IPS-NIHi11 (cell line): ENCODE measurements around the gene CRYGB.
"Not testable (repeated sequence)": the region's sequence is repeated elsewhere in the genome, so short reads cannot be mapped to it uniquely, and the experiment has no call there.

Experiments
- DNase-seq: peaks from one replicate; pipeline ENCODE4 v3.0.0; 2012; ENCODE audit warnings: mixed read lengths, low spot score

CRYGB gene

DNA sequence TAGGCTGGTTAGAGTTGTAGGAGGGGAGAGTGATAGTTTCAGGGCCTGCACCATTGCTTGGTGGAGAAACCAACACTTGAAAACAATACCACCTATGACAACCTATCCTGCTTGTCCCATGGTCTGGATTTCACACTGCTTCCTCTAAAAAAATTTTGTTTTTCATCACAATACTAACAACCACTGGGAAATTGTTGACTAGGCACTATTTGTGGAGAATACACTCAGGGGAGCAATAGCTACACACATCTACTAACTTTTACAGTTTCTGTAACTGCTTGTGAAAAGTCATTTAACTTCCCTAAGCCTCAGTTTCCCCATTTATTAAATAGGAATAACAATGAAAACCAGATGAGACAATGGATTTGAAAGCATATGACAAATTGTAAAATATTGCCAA lies 4.1 kb upstream of the CRYGB start:
- DNase-seq: no peak

DNA sequence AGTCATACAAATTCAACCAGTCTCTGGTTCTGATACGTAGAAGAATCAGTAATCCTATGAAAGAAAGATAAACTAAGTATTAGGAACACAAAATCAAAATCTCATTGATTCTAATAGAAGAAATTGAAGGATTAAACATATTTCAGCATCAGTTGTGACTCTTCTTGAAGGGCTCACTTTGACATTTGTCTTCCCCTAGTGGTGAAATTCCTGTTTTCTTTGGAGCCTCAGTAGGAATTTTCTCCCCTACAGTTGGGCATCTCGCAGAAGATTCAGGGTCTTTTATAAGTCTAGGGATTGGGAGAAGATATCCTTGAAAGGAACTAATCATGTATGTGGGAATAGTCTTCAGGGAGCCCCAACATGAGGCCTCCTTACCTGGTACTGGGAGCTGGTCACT lies 2.8 kb upstream of the CRYGB start:
- DNase-seq: no peak

- DNase-seq: no peak
Measured at GRCh38 chr2:208147759-208148158, 1.8 kb upstream of the CRYGB start.

DNA sequence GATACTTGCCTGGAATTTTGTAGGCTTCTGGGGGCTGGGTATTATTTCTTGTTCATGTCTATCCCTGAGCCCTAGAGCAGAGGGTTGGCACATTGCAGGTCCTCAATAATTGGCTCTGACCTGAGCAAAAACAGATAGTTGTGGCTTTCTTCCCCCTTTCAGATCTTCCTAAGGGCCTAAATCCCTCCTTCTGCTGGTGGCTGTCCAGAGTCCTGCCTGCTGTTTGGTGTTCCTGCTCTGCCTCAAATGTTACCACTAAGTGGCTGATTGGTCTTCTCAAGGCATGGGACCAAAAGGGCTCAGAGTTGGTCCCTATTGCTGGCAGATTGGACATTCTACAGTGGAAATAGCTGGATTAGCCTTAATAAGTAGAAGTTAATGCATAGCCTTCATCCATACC lies 1.1 kb upstream of the CRYGB start:
- no peak for DNase-seq

DNA sequence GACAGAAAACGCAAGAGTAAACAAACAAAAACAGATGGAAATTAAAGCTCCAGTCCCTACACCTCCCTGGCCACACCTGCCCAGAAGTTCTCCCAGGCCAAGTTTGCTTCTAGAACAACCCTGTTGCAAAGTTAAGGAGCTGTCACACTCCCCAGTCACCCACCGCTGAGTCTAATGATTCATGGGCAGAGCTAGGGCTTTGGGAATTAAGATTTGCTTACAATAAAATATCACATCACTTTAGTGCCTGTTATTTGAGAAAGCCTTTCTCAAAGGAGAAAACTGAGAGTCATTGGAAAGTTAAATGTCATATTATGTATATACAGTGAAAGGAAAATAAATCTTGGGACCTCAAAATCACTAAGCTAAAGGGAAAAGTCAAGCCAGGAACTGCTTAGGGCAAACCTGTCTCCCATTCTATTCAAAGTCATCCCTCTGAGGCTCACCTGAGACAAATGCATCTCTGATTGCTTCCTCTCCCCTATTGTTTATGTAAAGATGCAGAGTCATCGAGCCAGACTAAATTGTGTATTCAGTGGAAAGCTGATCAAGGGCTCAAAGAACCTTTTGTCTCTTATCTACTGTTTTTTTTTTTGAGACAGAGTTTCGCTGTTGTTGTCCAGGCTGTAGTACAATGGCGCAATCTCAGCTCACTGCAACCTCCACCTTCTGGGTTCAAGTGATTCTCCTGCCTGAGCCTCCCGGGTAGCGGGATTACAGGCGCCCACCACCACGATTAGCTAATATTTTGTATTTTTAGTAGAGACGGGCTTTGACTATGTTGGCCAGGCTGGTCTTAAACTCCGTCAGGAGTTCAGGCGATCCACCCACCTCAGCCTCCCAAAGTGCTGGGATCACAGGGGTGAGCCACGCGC lies 2.8 kb downstream of the CRYGB start:
- DNase-seq: no peak

DNA sequence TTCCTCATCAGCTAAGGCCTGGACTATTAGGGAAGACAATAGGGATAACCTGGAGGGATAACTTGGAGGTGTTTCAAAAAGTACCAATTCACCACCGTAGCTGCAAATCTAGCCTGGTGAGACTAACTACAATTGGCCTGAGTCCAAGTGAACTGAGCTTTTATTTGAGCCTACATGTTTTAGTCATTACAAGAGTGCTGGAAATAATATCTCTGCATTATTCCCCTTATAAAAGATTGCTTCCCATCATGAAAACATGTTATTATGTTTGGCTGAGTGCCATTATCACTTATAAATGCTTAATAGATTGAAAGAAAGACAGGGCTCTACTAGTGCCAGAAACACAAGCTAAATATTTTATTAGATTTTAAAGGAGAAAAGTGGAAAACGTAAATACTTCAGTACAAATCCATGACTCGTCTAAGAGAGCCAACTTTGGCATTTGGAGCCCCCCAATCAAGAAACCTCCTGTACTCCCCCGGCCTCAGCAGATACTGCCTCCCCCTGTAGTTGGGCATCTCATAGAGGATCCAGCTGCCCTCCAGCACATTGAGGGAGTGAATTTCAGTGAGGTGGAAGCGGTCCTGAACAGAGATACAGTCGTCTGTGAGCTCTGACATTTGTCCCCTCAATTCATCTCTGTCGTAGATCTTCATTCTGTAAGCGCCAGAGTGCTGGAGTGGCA lies 3.6 kb downstream of the CRYGB start:
- DNase-seq: no peak

GRCh38 chr2:208139447-208139846 lies 6.5 kb downstream of the CRYGB start:
- DNase-seq: no peak

GRCh38 chr2:208138334-208138733 lies 7.6 kb downstream of the CRYGB start:
- DNase-seq: not testable (repeated sequence)

- no peak for DNase-seq
Measured at GRCh38 chr2:208136716-208137094, 9.3 kb downstream of the CRYGB start.

- DNase-seq: no peak
Measured at GRCh38 chr2:208135794-208136715, 9.9 kb downstream of the CRYGB start.

- no peak for DNase-seq
Measured at GRCh38 chr2:208134928-208135586, 10.9 kb downstream of the CRYGB start.

- DNase-seq: no peak
Measured at GRCh38 chr2:208130712-208131110, 15.2 kb downstream of the CRYGB start.

DNA sequence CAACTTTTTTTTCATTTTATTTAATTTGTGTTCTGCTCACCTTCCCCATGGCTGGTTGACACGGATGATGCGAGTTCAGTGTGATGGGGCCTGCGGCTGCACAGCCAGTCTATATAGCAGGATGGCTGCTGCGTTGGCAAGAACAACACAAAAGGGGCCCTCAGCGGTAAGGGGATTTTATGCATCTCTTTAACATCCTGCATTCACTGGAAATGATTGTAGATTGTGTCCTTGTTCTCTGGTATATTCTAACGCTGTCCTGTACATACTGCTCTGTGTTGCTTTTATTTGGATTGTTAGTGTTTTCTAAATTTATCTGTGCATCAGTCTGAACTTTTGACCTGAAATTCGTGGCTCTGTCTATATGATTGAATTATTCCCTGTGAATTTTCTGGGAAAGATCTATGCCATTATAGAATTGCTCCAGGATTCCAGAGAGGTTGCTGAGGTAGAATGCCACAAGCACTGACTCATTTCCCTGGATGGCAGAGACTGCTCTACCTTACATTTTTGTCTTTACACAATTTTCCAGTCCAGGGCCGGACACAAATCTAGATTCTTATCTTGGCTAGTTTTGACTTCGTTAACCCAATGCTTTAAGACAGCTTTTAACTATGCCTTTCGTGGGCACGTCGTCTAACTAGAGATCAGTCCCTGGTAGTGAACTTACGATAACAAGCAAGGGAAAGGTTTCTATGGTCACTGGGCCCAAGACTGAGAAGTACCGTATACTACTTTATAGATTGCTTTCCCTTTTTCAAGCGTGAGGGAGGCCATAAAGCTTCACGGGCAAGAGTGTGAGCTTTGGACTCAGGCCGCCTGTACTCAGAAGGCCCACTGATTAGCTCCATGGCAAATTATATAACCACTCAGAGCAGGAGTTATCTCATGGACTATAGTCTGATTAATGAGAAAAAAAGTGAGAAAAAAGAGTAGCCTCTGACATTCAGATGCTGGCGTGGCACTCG lies 15.9 kb downstream of the CRYGB start, which contains the start of gene CRYGC:
Gene CRYGC (minus strand): TSS at position 85 of the 968 bp plus-strand sequence. CDS start 36 bp downstream, at position 49.
- no peak for DNase-seq

GRCh38 chr2:208128136-208128535 lies 17.8 kb downstream of the CRYGB start:
- no peak for DNase-seq

DNA sequence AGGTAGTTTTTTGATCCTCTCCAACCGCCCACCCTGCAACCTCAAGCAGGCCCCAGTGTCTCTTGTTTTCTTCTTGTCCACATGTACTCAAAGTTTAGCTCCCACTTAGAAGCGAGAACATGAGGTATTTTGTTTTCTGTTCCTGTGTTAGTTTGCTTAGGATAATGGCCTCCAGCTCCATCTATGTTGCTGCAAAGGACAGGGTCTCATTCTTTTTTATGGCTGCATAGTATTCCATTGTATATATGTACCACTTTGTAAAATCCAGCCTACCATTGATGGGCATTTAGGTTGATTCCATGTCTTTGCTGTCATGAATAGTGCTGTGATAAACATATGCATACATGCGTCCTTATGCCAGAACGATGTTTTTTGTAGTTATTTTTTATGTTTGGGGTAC lies 18.9 kb downstream of the CRYGB start:
- no peak for DNase-seq

DNA sequence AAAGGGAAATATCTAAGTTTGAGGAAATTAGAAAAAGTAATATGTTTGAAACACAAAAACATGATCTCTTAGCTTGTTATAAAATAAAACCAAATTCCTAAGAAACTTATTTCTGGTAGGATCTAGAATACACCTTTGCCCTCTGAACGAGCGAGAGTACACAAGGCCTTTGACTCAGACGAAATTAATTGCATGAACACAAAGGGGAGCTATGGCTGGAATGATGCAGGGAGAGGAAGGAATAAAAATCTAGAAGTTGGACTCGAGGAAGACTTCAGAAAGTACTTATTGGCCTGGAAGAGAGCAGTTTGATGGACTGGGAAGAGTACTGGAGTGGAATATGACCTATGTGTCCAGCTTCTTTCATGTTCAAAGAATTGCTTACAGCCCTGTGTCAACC lies 20.7 kb downstream of the CRYGB start:
- no peak for DNase-seq

DNA sequence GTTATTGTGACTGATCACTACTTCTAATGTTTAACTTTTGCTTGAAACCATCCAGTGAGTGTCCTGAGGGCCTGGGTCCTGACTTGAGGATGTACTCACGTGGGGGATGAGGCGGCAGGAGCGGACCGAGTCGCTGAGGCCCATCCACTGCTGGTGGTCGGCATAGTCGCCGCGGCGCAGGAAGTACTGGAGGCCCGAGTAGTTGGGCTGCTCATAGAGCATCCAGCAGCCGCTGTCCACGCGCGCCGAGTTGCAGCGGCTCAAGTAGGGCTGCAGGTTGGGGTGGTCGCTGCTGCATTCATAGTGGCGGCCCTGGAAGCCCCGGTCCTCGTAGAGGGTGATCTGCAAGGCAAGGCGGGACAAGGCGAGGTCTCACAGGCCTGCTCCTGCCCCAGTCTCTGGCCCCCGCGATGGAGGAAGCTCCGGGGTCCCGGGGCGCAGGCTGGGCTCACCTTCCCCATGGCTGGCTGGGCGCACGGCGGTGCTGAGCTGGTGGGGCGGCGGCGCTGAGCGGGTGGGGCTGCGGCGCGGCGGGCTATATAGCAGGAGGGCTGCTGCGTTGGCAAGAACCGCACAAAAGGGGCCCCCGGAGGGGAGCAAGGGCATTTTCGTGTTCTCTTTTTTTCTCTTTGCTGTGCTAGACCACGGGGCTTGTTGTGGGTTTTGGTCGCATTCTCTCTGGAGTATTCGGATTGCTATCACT lies 21.8 kb downstream of the CRYGB start, which contains the start of gene CRYGD:
Gene CRYGD (minus strand): TSS at position 512 of the 703 bp plus-strand sequence. CDS start 51 bp downstream, at position 461.
- not testable (repeated sequence) for DNase-seq

DNA sequence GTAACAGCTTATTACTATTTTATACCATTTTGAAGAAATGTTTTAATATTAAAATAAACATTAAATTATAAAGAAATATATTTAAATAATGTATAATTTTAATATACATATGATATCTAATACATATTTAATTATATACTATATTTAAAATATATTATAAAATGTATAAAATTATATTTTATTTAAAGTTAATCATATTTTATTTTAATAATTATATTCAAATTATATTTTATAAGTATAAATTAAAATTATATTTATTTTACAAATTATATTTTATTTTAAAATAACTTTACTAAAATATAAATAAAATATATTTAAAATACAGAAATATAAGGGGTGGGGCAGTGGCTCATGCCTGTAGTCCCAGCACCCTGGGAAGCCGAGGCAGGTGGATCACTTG lies 23.7 kb downstream of the CRYGB start:
- DNase-seq: no peak

GRCh38 chr2:208118918-208119317 lies 27.0 kb downstream of the CRYGB start:
- DNase-seq: no peak

DNA sequence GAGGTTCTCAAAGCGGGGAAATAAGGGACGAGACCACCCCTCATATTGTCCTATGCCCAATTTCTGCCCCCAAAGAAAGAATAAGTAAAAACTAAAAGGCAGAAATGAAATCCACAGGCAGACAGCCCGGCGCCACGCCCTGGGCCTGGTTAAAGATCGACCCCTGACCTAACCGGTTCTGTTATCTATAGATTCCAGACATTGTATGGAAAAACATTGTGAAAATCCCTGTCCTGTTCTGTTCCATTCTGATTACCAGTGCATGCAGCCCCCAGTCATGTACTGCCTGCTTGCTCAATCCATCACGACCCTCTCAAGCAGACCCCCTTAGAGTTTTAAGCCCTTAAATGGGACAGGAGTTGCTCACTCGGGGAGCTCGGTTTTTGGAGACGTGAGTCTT lies 28.6 kb downstream of the CRYGB start:
- not testable (repeated sequence) for DNase-seq
